Spleen (tissue), 11 donors: ENCODE data around the gene ALOX12B. TPM values are rescaled to one million over a fixed set of nuclear protein-coding genes. Genes with fewer than 3 reads are reported as not detected.

Experiments
- DNase-seq: peaks from one replicate; pipeline ENCODE4 v3.0.0-alpha.2; 2020
- H3K27ac ChIP-seq, 8 donors: fragments of 200-600 bp; sonication (generic) in 7 of 8; 1 replicate in 4 of 8; 2 replicates in 4 of 8; pipeline versions ENCODE4 v1.5.0 to v1.8.0; 2016 to 2021; ENCODE audit warnings: inconsistent platforms in 4 of 8, mild to moderate bottlenecking in 4 of 8, moderate library complexity in 1 of 8
- H3K27me3 ChIP-seq, 7 donors: fragments of 200-600 bp; sonication (generic) in 6 of 7; replicated peaks in 1 of 7; 1 replicate in 4 of 7; 2 replicates in 3 of 7; pipeline versions ENCODE4 v1.5.0 to v1.8.0; 2016 to 2021; ENCODE audit warnings: inconsistent platforms in 3 of 7, mild to moderate bottlenecking in 1 of 7
- H3K36me3 ChIP-seq, 6 donors: fragments of 200-600 bp; sonication (generic) in 5 of 6; 1 replicate in 4 of 6; 2 replicates in 2 of 6; pipeline versions ENCODE4 v1.5.0 to v1.8.0; 2016 to 2021; ENCODE audit warnings: inconsistent platforms in 2 of 6
- H3K4me1 ChIP-seq, 6 donors: fragments of 200-600 bp; sonication (generic) in 5 of 6; 1 replicate in 3 of 6; 2 replicates in 3 of 6; pipeline versions ENCODE4 v1.5.0 to v1.8.0; 2016 to 2021; ENCODE audit warnings: inconsistent platforms in 3 of 6
- H3K4me3 ChIP-seq, 8 donors: fragments of 200-600 bp; sonication (generic) in 7 of 8; 1 replicate in 4 of 8; 2 replicates in 4 of 8; pipeline versions ENCODE4 v1.5.0 to v1.8.0; 2016 to 2021; ENCODE audit warnings: inconsistent platforms in 4 of 8, mild to moderate bottlenecking in 4 of 8, moderate library complexity in 2 of 8
- H3K9me3 ChIP-seq, 8 donors: fragments of 200-600 bp; sonication (generic) in 7 of 8; 1 replicate in 4 of 8; 2 replicates in 4 of 8; pipeline versions ENCODE4 v1.5.0 to v1.8.0; 2016 to 2021; ENCODE audit warnings: inconsistent platforms in 4 of 8
- POLR2A ChIP-seq, 3 donors: fragments of 450-650 bp; IDR thresholded peaks; one replicate each; pipeline ENCODE4 v1.5.1; 2017; ENCODE audit warnings: antibody characterized with exemption in 3 of 3, mild to moderate bottlenecking in 1 of 3
- POLR2AphosphoS5 ChIP-seq, 3 donors: sonication (generic); formaldehyde crosslinking; IDR thresholded peaks; one replicate each; pipeline ENCODE4 v1.5.1; 2017; ENCODE audit warnings: antibody characterized with exemption in 3 of 3
- WGBS, 5 donors: extraction: QIAGEN DNeasy Blood & Tissue Kit in 3 of 5; methylation state at CpG; one replicate each; pipeline versions ENCODE4 v1.1.5 to v1.1.7; 2013 to 2018; 5-methylcytosine and 5-hydroxymethylcytosine counted together
- intact Hi-C: fragments of 100-400 bp; cut with DNase I; formaldehyde crosslinking; loops from one replicate; pipeline ENCODE4 v1.15.0; 2023; ENCODE audit warnings: low total_unique reads
- polyA plus RNA-seq, 3 donors: library from polyadenylated mRNA; stranded (reverse); fragments of 200-250 nt; gene quantifications; one replicate each; pipeline ENCODE4 v1.2.1, GENCODE V29; 2013
- total RNA-seq, 7 donors: library from RNA; depleted of rRNA in 3 of 7; stranded (reverse); fragments of >200 nt in 3 of 7; fragmentation: NEBNext Ultra II Directional in 4 of 7; extraction: Animal tissue kit (Norgen Biotek cat#: 25700) in 4 of 7; gene quantifications; one replicate each; pipeline versions ENCODE4 v1.1.0 to v1.2.1, GENCODE V29; 2016 to 2021
- TF ChIP-seq, protein P1 (sequence below), 11 experiments: fragments of 200-600 bp in 7 of 11; fragments of 450-650 bp in 4 of 11; sonication (generic) in 4 of 11; IDR thresholded peaks in 8 of 11; conservative IDR thresholded peaks in 3 of 11; 1 replicate in 7 of 11; 2 replicates in 4 of 11; pipeline versions ENCODE4 v1.4.0 to v1.8.0; 2016 to 2021; ENCODE audit warnings: antibody characterized with exemption in 11 of 11, inconsistent platforms in 4 of 11, mild to moderate bottlenecking in 1 of 11
- donor health status: healthy with polysubstance abuse.
- donor health status: DM: no; HTN: no; CAD: no; lungs with moderate emphysema.
- donor health status: DM: no; HTN: no; CAD: no.
- donor health status: Bipolar disorder and iron deficiency.
- donor health status: healthy.
- donor health status: DM: no; HTN: no; CAD: no.
- donor health status: DM: yes; HTN: yes; CAD: no.

Gene ALOX12B
- total and polyA plus RNA-seq, 10 donors = 0.47 to 1.3 (median 0.86) TPM; not detected in 4

DNA sequence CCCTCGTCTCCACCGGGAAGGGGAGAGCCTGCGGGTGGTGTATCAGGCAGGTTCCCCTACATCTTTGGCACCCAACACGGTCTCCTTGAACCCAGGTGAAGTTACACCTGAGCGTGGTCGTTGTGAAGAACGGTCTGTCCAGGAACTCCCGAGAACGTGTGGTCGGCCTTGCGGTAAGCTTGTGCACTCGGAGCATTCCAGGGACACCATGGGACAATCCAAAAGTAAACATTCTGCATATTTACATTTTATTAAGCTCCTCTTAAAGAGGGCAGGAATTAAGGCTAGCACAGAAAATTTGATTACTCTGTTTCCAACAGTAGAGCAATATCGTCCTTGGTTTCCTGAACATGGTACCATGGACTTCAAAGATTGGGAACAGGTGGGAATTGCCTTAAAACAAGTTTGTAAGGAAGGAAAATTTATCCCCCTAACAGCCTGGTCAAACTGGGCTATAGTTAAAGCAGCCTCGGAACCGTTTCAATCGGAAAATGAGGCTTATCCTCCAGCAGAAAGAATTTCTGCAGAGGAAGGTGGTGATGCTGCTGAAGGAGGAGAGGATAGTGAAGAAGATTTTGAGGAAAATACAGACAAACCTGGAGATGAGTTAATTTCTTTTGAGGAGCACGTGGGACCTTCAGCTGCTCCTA is 30.4 kb downstream of the ALOX12B start:
- peak overlapping the region in 4 of 8 donors; percentile 39 to 86 (median 82) for H3K27ac ChIP-seq
- DNase-seq = peak; percentile 48
- H3K9me3 ChIP-seq = no peaks in the 10 kb centered on the region
- peaks cover 0 to 39% (median 27%) of the 10 kb centered on the region in 6 donors for H3K4me1 ChIP-seq
- intact Hi-C loops = loop anchor here (5.0 to 10.0 kb wide), 3 partner anchors 62 to 232 kb away; no protein-coding TSS in a partner anchor
- H3K27me3 ChIP-seq = peaks cover 0 to 50% (median 29%) of the 10 kb centered on the region in 7 donors
- H3K36me3 ChIP-seq = no peaks in the 10 kb centered on the region
- H3K4me3 ChIP-seq = no peak overlapping the region
- TF ChIP-seq POLR2AphosphoS5 (IDR thresholded peaks at IDR 0.05) (no peak), POLR2A (IDR thresholded peaks at IDR 0.05) (no peak)
- TF ChIP-seq, protein P1, sequence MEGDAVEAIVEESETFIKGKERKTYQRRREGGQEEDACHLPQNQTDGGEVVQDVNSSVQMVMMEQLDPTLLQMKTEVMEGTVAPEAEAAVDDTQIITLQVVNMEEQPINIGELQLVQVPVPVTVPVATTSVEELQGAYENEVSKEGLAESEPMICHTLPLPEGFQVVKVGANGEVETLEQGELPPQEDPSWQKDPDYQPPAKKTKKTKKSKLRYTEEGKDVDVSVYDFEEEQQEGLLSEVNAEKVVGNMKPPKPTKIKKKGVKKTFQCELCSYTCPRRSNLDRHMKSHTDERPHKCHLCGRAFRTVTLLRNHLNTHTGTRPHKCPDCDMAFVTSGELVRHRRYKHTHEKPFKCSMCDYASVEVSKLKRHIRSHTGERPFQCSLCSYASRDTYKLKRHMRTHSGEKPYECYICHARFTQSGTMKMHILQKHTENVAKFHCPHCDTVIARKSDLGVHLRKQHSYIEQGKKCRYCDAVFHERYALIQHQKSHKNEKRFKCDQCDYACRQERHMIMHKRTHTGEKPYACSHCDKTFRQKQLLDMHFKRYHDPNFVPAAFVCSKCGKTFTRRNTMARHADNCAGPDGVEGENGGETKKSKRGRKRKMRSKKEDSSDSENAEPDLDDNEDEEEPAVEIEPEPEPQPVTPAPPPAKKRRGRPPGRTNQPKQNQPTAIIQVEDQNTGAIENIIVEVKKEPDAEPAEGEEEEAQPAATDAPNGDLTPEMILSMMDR (IDR thresholded peaks at IDR 0.05 in 8 of 11, conservative IDR thresholded peaks at IDR 0.05 in 3 of 11) = no peak
- 76 to 80% (median 78%) methylated on average over 17 of the region's 17 CpGs for WGBS, 5 donors

GRCh38 chr17:8056232-8056975 is 31.1 kb downstream of the ALOX12B start:
- intact Hi-C loops = loop anchor here (5.0 to 10.0 kb wide), 3 partner anchors 62 to 232 kb away; no protein-coding TSS in a partner anchor

GRCh38 chr17:8055851-8056231 is 31.7 kb downstream of the ALOX12B start:
- H3K4me1 ChIP-seq = peaks cover 0 to 39% (median 27%) of the 10 kb centered on the region in 6 donors
- H3K4me3 ChIP-seq = peak overlapping the region in 1 of 8 donors; percentile 39
- intact Hi-C loops = loop anchor here (5.0 to 10.0 kb wide), 3 partner anchors 61 to 231 kb away; no protein-coding TSS in a partner anchor
- WGBS, 5 donors = 49 to 69% (median 65%) methylated on average over 3 of the region's 3 CpGs
- peak; percentile 48 for DNase-seq
- TF ChIP-seq POLR2A (IDR thresholded peaks at IDR 0.05) (no peak), POLR2AphosphoS5 (IDR thresholded peaks at IDR 0.05) (no peak)
- TF ChIP-seq, protein P1 (IDR thresholded peaks at IDR 0.05 in 8 of 11, conservative IDR thresholded peaks at IDR 0.05 in 3 of 11) = no peak
- no peaks in the 10 kb centered on the region for H3K36me3 ChIP-seq
- no peaks in the 10 kb centered on the region for H3K9me3 ChIP-seq
- H3K27ac ChIP-seq = peak overlapping the region in 7 of 8 donors; percentile 22 to 86 (median 63)
- H3K27me3 ChIP-seq = peaks cover 0 to 37% (median 21%) of the 10 kb centered on the region in 7 donors

More at GRCh38 chr17:8056232-8056975, 31.1 kb downstream of the ALOX12B start:
- Histone ChIP-seq H3K27ac (peak overlapping the region in 7 of 8 donors; percentile 22 to 86 (median 63)), H3K9me3 (no peaks in the 10 kb centered on the region), H3K4me3 (peak overlapping the region in 1 of 8 donors; percentile 39), H3K27me3 (peaks cover 0 to 43% (median 23%) of the 10 kb centered on the region in 7 donors), H3K36me3 (no peaks in the 10 kb centered on the region), H3K4me1 (peaks cover 0 to 39% (median 27%) of the 10 kb centered on the region in 6 donors)
- 22 to 30% (median 28%) methylated on average over 13 to 14 of the region's 14 CpGs for WGBS, 5 donors
- TF ChIP-seq POLR2A (IDR thresholded peaks at IDR 0.05) = no peak
- peak in 1 of 3 donors; percentile 67 for TF ChIP-seq POLR2AphosphoS5 (IDR thresholded peaks at IDR 0.05)
- peak; percentile 78 for DNase-seq

GRCh38 chr17:8053600-8053999 is 33.9 kb downstream of the ALOX12B start:
- Histone ChIP-seq H3K4me3 (no peak overlapping the region), H3K9me3 (no peaks in the 10 kb centered on the region), H3K27ac (no peak overlapping the region), H3K27me3 (peaks cover 0 to 17% (median 6%) of the 10 kb centered on the region in 7 donors), H3K4me1 (peaks cover 0 to 33% (median 27%) of the 10 kb centered on the region in 6 donors), H3K36me3 (no peaks in the 10 kb centered on the region)
- 88 to 93% (median 92%) methylated on average over 7 of the region's 7 CpGs for WGBS, 5 donors
- TF ChIP-seq, protein P1 (IDR thresholded peaks at IDR 0.05 in 8 of 11, conservative IDR thresholded peaks at IDR 0.05 in 3 of 11) = no peak
- no peak for TF ChIP-seq POLR2AphosphoS5 (IDR thresholded peaks at IDR 0.05)
- TF ChIP-seq POLR2A (IDR thresholded peaks at IDR 0.05) = no peak
- intact Hi-C loops = loop anchor here (10.0 kb wide), 2 partner anchors 59 to 229 kb away; no protein-coding TSS in a partner anchor
- DNase-seq = no peak
